SU-DHL-6 (cell line): Measurements from ENCODE around the gene GABRP.

Experiments
- H2AFZ ChIP-seq: fragments of 200-600 bp; sonication (generic); 2 replicates; pipeline ENCODE4 v1.6.1; 2014; ENCODE audit warnings: low read depth, mild to moderate bottlenecking, moderate library complexity, mixed read lengths, antibody characterized with exemption, low read length; ENCODE audit not compliant: severe bottlenecking
- H3F3A ChIP-seq: fragments of 200-600 bp; shearing (Covaris generic); 2 replicates; pipeline ENCODE4 v1.6.0; 2016; ENCODE audit warnings: antibody characterized with exemption, mild to moderate bottlenecking; ENCODE audit not compliant: insufficient read depth
- H3K27ac ChIP-seq: fragments of 200-600 bp; sonication (generic); 2 replicates; pipeline ENCODE4 v1.5.1; 2016; ENCODE audit warnings: low read depth, mild to moderate bottlenecking, low read length, moderate library complexity, mixed read lengths
- H3K27me3 ChIP-seq: fragments of 200-600 bp; sonication (generic), shearing (Covaris generic); 2 replicates; pipeline ENCODE4 v1.6.0; 2014; ENCODE audit warnings: mild to moderate bottlenecking, low read length
- H3K36me3 ChIP-seq: fragments of 200-600 bp; sonication (generic); 2 replicates; pipeline ENCODE4 v1.6.1; 2014; ENCODE audit warnings: mild to moderate bottlenecking, low read length, mixed read lengths
- H3K4me2 ChIP-seq: fragments of 300-600, 200-600 bp; shearing (Covaris generic), sonication (generic); 2 replicates; pipeline ENCODE4 v1.6.0; 2014; ENCODE audit warnings: low read length, low read depth, mild to moderate bottlenecking; ENCODE audit not compliant: poor library complexity, severe bottlenecking
- H3K4me3 ChIP-seq: fragments of 200-600 bp; sonication (generic); 2 replicates; pipeline ENCODE4 v1.5.1; 2014; ENCODE audit warnings: antibody characterized with exemption, low read length, mild to moderate bottlenecking, mixed read lengths; ENCODE audit not compliant: insufficient read depth, poor library complexity, severe bottlenecking
- H3K79me2 ChIP-seq: fragments of 200-600 bp; sonication (generic); 2 replicates; pipeline ENCODE4 v1.6.1; 2014; ENCODE audit warnings: mild to moderate bottlenecking, low read length, moderate library complexity; ENCODE audit not compliant: insufficient read depth
- H3K9ac ChIP-seq: fragments of 200-600 bp; sonication (generic); 2 replicates; pipeline ENCODE4 v1.7.0; 2014; ENCODE audit warnings: mild to moderate bottlenecking, low read length
- H3K9me2 ChIP-seq: fragments of 200-600 bp; sonication (generic); replicated peaks from 2 replicates; pipeline ENCODE4 v1.6.1; 2014; ENCODE audit warnings: low read length; ENCODE audit not compliant: insufficient read depth
- H3K9me3 ChIP-seq: fragments of 200-600 bp; sonication (generic); 2 replicates; pipeline ENCODE4 v1.6.1; 2014; ENCODE audit warnings: low read length, mixed read lengths; ENCODE audit not compliant: insufficient read depth
- H4K20me1 ChIP-seq: fragments of 200-600 bp; sonication (generic); 2 replicates; pipeline ENCODE4 v1.6.1; 2014; ENCODE audit warnings: low read depth, mild to moderate bottlenecking, antibody characterized with exemption, low read length, moderate library complexity, mixed read lengths
- CTCF ChIP-seq: fragments of 200-600 bp; sonication (generic); IDR thresholded peaks from one replicate; pipeline ENCODE4 v1.5.1; 2017; ENCODE audit warnings: antibody characterized with exemption, mild to moderate bottlenecking, low read length, moderate library complexity; ENCODE audit not compliant: insufficient read depth, poor library complexity, severe bottlenecking
- EZH2phosphoT487 ChIP-seq: fragments of 200-600 bp; sonication (generic), shearing (Covaris generic); conservative IDR thresholded peaks from 2 replicates; pipeline ENCODE4 v1.6.1; 2018; ENCODE audit warnings: mild to moderate bottlenecking, antibody characterized with exemption, low read length, moderate library complexity, mixed read lengths

The GABRP gene

GRCh38 chr5:170861917-170862766, 78.6 kb downstream of the GABRP start, which contains the start of gene RANBP17:
TSS of gene RANBP17 (plus strand) at chr5:170862018.
- Histone ChIP-seq H3K9ac (no peak within 1 kb of the TSS), H3K4me2 (no peak within 1 kb of the TSS), H4K20me1 (no peaks in the 10 kb centered on the region), H3K79me2 (no peaks in the 10 kb centered on the region), H2AFZ (no peak within 1 kb of the TSS), H3K27ac (no peak within 1 kb of the TSS), H3K27me3 (no peaks in the 10 kb centered on the region), H3F3A (no peaks in the 10 kb centered on the region), H3K36me3 (no peaks in the 10 kb centered on the region), H3K4me3 (no peak within 1 kb of the TSS), H3K9me2 (no peaks in the 10 kb centered on the region), H3K9me3 (peaks cover 13% of the 10 kb centered on the region; the same call in 1 of the 2 replicates)
- TF ChIP-seq EZH2phosphoT487 (no peak), CTCF (no peak)

- Histone ChIP-seq H3K4me3 (no peak overlapping the region), H3K9ac (no peak overlapping the region), H2AFZ (no peak overlapping the region), H3K4me2 (no peak overlapping the region), H3K79me2 (no peaks in the 10 kb centered on the region), H3K9me2 (no peaks in the 10 kb centered on the region), H3K27me3 (no peaks in the 10 kb centered on the region), H3K9me3 (peaks cover 13% of the 10 kb centered on the region; the same call in 1 of the 2 replicates), H4K20me1 (no peaks in the 10 kb centered on the region), H3F3A (no peaks in the 10 kb centered on the region), H3K36me3 (no peaks in the 10 kb centered on the region), H3K27ac (no peak overlapping the region)
- TF ChIP-seq EZH2phosphoT487 (no peak), CTCF (no peak)
These were observed 80.1 kb downstream of the GABRP start for GRCh38 chr5:170863646-170864045.
